Measurements from ENCODE around the gene GGA1.
"Not testable (repeated sequence)": the region's sequence is repeated elsewhere in the genome, so short reads cannot be mapped to it uniquely, and the experiment has no call there.

DNA sequence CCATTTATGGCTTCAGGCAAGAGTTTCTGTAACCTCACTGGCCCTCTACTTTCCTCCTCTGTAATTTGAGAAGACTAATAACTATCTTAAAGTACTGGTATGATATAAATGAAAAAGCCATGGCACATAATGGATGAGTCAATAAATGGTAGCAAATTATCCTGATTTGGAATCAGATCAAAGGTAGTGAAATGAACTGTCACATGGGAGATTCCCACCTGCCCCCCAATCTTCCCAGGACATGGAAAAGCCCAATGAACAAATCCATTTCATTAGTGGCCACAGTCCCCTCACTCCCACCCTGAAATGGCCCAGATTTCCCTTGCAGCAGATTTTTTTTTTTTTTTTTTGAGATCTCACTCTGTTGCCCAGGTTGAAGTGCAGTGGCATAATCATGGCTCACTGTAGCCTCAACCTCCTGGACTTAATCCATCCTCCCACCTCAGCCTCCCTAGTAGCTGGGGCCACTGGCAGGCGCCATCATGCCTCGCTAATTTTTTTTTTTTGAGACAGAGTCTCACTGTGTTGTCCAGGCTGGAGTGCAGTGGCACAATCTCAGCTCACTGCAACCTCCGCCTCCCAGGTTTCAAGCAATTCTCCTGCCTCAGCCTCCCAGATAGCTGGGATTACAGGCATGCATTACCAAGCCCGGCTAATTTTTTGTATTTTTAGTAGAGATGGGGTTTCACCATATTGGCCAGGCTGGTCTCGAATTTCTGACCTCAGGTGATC is 5.9 kb upstream of the GGA1 start:
- TF ChIP-seq POLR2A (IDR thresholded peaks at IDR 0.05; ENCODE audit: low read length); GATA1 (IDR thresholded peaks at IDR 0.05; ENCODE audit: low read depth, low read length): not testable (repeated sequence)
